Fibroblast of villous mesenchyme (primary cell): Measurements from ENCODE around the gene RFX3. TPM values are rescaled to one million over a fixed set of nuclear protein-coding genes. Genes with fewer than 3 reads are reported as not detected.

Source experiments
- DNase-seq: peaks from one replicate; pipeline ENCODE4 v3.0.0-alpha.2; 2010; ENCODE audit warnings: low read depth
- H3K4me3 ChIP-seq: 2 replicates; pipeline ENCODE4 v1.5.1; 2011; ENCODE audit warnings: low read depth, mild to moderate bottlenecking, low read length
- total RNA-seq: library from RNA; depleted of rRNA; stranded (reverse); fragments of >200 nt; gene quantifications from 2 replicates; pipeline ENCODE4 v1.2.3, GENCODE V29; 2012
- TF ChIP-seq, protein P1 (sequence below): IDR thresholded peaks from 2 replicates; pipeline ENCODE4 v1.5.1; 2012; ENCODE audit warnings: low read depth, mild to moderate bottlenecking, low read length; ENCODE audit not compliant: insufficient read depth

Gene RFX3
- total RNA-seq, 1 donor = 3.5 TPM

DNA sequence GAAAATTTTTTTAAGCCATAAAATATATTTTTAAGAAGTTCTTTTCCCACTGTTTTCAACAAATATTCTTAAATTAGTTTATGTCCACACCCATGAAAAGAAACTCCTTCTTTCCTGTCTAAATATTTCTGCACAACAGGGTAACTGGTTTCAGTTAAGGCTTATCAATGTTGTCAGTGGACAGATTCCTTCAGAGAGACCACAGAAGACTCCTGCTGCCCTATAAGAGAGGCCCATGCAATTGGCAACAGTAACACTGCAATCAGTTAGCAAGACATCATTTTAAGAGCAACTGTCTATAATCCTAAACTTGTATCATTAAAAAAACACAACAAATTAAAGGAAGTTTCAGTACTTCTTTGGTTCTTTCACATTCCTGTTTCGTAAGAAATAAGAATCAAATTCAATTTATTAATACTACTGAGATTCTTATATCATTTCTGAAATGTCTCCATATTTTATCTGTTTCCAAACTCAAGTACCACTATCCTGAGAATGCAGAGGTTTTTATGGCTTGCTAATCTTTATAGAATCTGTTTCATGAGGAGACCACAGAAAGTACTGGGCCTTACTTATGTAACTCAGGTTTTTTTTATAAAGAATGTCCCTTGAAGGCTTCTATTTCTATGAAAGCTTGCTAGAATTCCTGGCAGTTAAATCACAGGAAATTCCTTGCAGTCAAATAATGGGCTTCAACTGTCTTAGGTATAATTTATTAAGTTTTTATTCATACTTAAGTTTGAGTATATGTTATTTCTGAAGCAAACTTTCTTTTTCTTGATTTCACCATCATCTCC lies 240.2 kb downstream of the RFX3 start:
- no peak overlapping the region for H3K4me3 ChIP-seq
- peak; percentile 80 for DNase-seq
- TF ChIP-seq, protein P1, sequence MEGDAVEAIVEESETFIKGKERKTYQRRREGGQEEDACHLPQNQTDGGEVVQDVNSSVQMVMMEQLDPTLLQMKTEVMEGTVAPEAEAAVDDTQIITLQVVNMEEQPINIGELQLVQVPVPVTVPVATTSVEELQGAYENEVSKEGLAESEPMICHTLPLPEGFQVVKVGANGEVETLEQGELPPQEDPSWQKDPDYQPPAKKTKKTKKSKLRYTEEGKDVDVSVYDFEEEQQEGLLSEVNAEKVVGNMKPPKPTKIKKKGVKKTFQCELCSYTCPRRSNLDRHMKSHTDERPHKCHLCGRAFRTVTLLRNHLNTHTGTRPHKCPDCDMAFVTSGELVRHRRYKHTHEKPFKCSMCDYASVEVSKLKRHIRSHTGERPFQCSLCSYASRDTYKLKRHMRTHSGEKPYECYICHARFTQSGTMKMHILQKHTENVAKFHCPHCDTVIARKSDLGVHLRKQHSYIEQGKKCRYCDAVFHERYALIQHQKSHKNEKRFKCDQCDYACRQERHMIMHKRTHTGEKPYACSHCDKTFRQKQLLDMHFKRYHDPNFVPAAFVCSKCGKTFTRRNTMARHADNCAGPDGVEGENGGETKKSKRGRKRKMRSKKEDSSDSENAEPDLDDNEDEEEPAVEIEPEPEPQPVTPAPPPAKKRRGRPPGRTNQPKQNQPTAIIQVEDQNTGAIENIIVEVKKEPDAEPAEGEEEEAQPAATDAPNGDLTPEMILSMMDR = no peak

DNA sequence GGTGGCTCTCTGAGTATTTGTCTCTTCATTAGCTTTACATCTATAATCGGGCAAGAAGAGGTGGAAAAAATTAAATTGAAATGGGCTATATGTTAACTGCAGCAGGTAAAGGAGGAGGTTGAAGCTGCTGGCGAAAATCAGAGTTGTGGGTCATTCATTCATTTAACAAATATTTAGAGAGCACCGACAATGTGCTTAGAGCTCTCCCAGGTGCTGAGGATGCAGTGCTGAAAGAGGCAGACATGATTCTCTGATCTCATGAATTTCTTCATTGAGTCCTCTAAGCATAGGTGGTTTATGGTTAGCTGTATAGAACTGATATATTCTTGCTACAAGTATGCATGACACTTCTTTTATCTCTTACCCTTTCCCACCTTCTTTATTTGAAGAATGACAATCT lies 243.4 kb downstream of the RFX3 start:
- TF ChIP-seq, protein P1 = no peak
- no peak for DNase-seq
- no peak overlapping the region for H3K4me3 ChIP-seq

DNA sequence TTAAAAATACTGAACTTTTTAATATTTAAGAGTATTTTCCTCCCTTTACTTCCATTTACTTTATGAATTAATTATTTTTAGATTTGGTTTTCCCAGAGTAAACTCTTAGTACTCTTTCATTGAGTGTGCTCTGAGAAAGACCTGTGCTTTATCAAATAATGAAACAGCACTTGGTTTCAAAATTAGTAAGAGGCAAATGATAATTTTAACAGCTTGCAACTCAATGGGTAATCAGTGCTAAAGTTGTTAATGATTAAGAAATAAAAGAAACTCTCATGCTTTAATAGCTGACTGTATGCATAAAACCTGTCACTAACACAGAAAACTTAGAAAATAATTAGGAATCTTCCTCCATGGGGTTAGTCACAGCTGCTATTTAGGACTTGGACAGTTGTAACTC lies 244.4 kb downstream of the RFX3 start:
- no peak overlapping the region for H3K4me3 ChIP-seq
- no peak for DNase-seq
- TF ChIP-seq, protein P1 = no peak

DNA sequence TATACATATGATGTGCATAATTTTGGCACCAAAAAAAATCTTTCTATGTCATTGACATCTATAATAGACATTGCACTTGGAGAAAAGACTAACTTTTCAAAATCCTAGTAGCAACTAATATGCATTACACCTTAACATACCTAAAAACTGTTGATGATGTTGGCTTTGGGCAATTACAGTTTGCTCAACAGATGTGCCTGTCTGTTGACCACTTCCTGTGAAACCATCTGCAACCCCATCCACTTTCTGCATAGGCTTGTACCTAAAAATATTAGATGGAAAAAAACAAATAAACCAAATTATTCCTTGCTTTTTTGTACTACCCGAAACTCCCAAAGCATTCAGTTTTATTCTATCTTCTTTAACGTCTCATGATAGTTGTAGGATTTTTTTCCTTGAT lies 248.6 kb downstream of the RFX3 start:
- DNase-seq = no peak
- TF ChIP-seq, protein P1 = no peak
- H3K4me3 ChIP-seq = no peak overlapping the region

DNA sequence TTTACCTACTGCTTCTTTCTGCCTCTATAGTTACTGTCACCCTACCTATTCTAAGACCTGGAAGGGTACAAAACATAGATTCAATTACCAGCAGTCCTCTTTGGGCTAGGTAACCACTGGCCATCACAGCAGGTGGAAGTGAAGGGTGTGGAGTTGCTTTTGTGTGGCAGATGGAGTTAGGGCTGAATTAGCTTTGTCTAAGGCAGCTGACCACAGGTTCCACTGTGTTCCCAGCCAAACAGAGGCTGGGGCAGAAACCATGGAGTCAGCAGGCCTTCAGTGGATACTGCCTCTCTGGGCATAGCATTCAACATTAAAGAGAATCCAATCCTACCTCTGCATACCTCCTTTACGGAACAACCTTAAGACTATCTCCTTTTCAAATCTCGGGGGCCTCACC lies 254.2 kb downstream of the RFX3 start:
- TF ChIP-seq, protein P1 = no peak
- no peak for DNase-seq
- H3K4me3 ChIP-seq = no peak overlapping the region

DNA sequence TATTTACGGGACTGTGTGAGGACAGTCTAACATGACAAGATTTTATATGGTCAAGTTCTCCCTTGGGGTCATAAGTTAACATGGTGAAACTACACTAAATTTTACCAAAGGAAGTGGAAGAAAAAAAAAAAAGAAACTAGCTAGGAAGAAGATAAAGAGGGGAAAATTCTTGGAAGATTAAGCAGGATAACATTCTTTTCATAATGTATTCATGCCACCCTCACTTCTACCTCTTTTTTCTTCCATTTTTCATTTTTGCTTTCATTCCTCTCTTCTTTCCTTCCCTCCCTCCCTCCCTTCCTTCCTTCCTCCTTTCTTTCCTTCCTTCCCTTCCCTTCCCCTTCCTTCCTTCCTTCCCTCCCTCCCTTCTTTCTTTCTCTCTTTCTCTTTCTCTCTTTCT lies 254.6 kb downstream of the RFX3 start:
- DNase-seq = no peak
- H3K4me3 ChIP-seq = no peak overlapping the region
- TF ChIP-seq, protein P1 = no peak

DNA sequence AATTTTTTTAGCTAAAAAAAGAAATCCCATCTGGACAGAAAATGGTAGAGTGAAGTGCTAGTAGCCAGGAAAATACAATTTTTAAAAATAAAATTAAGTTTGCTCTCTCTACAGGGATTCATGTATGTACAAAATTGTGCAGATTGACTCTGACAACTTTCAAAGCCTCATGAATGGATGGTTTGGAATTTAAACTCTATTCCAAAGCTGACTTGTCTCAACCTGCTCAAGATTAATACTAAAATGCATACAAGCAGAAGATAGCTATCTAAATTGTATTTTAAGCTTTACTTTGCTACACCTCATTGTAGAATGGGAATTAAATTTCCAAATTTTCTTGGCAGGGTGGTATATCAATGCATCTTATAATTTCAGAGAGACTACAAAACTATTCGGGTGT lies 257.6 kb downstream of the RFX3 start:
- DNase-seq = no peak
- no peak overlapping the region for H3K4me3 ChIP-seq
- TF ChIP-seq, protein P1 = no peak
